Right atrium auricular region (tissue), 2 donors: ENCODE data around the gene SNAP47. TPM values are rescaled to one million over a fixed set of nuclear protein-coding genes. Genes with fewer than 3 reads are reported as not detected.

Source experiments
- DNase-seq: peaks from one replicate; pipeline ENCODE4 v3.0.0-alpha.2; 2019; ENCODE audit warnings: low spot score
- H3K27ac ChIP-seq, 2 donors: fragments of 200-600 bp; sonication (generic); 1 replicate in 1 of 2; 2 replicates in 1 of 2; pipeline ENCODE4 v1.5.1; 2016 to 2019
- H3K27me3 ChIP-seq, 2 donors: fragments of 200-600 bp; sonication (generic); one replicate each; pipeline versions ENCODE4 v1.5.1 to v1.6.0; 2017 to 2019
- H3K36me3 ChIP-seq: fragments of 200-600 bp; sonication (generic); one replicate; pipeline ENCODE4 v1.5.1; 2016
- H3K4me1 ChIP-seq, 2 donors: fragments of 200-600 bp; sonication (generic); one replicate each; pipeline versions ENCODE4 v1.5.1 to v1.6.0; 2017 to 2019
- H3K4me3 ChIP-seq, 2 donors: fragments of 200-600 bp; sonication (generic); 1 replicate in 1 of 2; 2 replicates in 1 of 2; pipeline ENCODE4 v1.5.1; 2017 to 2019; ENCODE audit warnings: mild to moderate bottlenecking in 1 of 2, moderate library complexity in 1 of 2
- H3K9me3 ChIP-seq, 2 donors: fragments of 200-600 bp; sonication (generic); one replicate each; pipeline ENCODE4 v1.5.1; 2019
- total RNA-seq, 2 donors: library from RNA; depleted of rRNA; stranded (reverse); fragments of >200 nt; gene quantifications; one replicate each; pipeline ENCODE4 v1.1.0, GENCODE V29; 2016
- TF ChIP-seq, protein P1 (sequence below), 2 donors: fragments of 200-600 bp; sonication (generic); IDR thresholded peaks; one replicate each; pipeline ENCODE4 v1.5.1; 2019; ENCODE audit warnings: antibody characterized with exemption in 2 of 2

Gene SNAP47
- total RNA-seq, 2 donors from 2014 or later = 39.1 to 102 TPM

DNA sequence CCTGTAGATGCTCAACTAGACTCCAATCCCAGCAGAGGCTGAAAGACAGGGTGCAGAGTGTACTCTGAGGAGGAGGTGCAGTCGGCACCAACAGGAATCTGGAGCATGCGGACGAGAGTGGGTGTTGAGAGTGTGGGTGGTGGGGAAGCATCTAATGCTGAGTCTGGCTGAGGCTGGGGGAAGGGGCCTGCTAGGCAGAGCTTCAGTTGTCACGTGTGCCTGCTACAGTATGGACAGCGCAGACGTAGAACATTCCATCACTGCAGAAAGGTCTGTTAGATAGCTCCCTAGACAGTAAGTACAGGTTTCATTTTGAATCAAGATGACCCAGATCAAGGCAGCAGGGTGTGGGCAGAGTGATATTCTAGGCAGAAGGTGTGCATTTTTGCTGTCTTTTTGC lies 23.1 kb downstream of the SNAP47 start:
- H3K4me3 ChIP-seq = no peak overlapping the region
- no peaks in the 10 kb centered on the region for H3K27me3 ChIP-seq
- peaks cover 11% of the 10 kb centered on the region for H3K36me3 ChIP-seq
- TF ChIP-seq, protein P1, sequence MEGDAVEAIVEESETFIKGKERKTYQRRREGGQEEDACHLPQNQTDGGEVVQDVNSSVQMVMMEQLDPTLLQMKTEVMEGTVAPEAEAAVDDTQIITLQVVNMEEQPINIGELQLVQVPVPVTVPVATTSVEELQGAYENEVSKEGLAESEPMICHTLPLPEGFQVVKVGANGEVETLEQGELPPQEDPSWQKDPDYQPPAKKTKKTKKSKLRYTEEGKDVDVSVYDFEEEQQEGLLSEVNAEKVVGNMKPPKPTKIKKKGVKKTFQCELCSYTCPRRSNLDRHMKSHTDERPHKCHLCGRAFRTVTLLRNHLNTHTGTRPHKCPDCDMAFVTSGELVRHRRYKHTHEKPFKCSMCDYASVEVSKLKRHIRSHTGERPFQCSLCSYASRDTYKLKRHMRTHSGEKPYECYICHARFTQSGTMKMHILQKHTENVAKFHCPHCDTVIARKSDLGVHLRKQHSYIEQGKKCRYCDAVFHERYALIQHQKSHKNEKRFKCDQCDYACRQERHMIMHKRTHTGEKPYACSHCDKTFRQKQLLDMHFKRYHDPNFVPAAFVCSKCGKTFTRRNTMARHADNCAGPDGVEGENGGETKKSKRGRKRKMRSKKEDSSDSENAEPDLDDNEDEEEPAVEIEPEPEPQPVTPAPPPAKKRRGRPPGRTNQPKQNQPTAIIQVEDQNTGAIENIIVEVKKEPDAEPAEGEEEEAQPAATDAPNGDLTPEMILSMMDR (IDR thresholded peaks at IDR 0.05) = no peak
- H3K27ac ChIP-seq = peak overlapping the region; percentile 64 to 78
- no peaks in the 10 kb centered on the region for H3K9me3 ChIP-seq
- peaks cover 0 to 51% of the 10 kb centered on the region in 2 donors for H3K4me1 ChIP-seq
- DNase-seq = no peak

DNA sequence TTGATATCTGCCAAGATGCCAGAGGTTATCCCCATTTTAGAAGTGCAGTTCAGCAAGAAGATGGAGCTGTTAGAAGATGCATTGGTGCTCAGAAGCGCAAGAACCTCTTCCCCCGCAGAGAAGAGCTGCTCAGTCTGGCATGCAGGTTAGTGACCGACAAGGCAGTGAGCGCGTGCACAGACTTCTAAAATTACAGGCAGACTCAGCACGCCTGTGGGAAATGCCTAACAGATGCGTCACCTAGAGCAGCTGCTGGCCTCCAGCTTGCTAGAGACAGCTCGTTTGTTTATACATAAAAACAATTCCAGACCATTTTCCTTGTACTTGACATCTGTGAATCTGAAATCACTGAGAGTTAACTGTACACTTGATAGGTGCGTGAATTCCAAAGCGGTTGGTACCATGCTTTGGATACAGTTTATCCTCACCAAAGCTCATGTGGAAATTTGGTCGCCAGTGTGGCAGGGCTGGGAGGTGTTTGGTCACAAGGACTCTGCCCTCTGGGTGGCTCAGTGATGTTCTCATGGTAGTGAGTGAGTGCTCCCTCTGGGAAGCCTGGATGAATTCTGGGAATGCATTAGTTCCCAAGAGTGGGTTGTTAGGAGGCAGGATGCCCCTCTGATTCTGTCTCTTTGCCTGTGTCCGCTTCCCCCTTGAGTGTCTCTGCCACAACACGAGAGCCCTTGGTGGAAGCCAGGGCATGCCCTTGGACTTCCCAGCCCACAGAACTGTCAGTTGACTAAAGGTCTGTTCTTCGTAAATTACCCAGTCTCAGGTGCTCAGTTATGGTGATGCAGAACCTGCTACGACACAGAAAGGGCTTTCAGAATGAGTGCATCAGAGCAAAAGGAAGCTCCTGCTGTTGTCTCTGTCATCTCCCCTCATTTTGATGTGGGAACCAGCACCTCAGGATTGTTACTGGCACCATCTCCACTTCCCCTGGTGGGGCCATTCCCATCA lies 24.4 kb downstream of the SNAP47 start:
- DNase-seq = peak; percentile 75
- Histone ChIP-seq H3K9me3 (no peaks in the 10 kb centered on the region), H3K4me1 (peaks cover 0 to 42% of the 10 kb centered on the region in 2 donors), H3K27ac (peak overlapping the region; percentile 64 to 78), H3K27me3 (no peaks in the 10 kb centered on the region), H3K4me3 (no peak overlapping the region), H3K36me3 (peaks cover 11% of the 10 kb centered on the region)
- TF ChIP-seq, protein P1 (IDR thresholded peaks at IDR 0.05) = no peak

DNA sequence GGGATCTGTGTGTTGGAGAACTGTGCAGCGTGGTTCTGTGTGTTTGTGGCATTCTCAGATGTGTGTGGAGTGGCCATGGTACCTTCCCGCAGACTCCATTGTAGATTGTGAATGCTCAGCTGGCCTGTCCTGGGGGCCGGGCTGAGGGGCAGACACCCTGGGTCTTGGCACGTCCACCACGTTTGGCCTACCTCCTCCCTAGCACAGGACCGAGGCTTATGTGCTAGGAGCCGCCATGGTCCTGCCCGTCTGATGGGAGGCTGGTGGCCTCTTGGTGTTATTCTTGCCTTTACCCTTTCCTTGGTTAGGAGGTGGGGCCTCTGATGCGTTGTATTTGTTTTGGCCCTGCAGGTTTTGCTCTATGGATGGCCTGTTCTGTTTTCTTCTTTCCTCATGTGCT lies 25.1 kb downstream of the SNAP47 start:
- H3K27ac ChIP-seq = peak overlapping the region; percentile 64 to 78
- peaks cover 16% of the 10 kb centered on the region for H3K36me3 ChIP-seq
- no peak overlapping the region for H3K4me3 ChIP-seq
- H3K27me3 ChIP-seq = no peaks in the 10 kb centered on the region
- H3K9me3 ChIP-seq = no peaks in the 10 kb centered on the region
- TF ChIP-seq, protein P1 (IDR thresholded peaks at IDR 0.05) = no peak
- DNase-seq = no peak
- peaks cover 0 to 42% of the 10 kb centered on the region in 2 donors for H3K4me1 ChIP-seq

DNA sequence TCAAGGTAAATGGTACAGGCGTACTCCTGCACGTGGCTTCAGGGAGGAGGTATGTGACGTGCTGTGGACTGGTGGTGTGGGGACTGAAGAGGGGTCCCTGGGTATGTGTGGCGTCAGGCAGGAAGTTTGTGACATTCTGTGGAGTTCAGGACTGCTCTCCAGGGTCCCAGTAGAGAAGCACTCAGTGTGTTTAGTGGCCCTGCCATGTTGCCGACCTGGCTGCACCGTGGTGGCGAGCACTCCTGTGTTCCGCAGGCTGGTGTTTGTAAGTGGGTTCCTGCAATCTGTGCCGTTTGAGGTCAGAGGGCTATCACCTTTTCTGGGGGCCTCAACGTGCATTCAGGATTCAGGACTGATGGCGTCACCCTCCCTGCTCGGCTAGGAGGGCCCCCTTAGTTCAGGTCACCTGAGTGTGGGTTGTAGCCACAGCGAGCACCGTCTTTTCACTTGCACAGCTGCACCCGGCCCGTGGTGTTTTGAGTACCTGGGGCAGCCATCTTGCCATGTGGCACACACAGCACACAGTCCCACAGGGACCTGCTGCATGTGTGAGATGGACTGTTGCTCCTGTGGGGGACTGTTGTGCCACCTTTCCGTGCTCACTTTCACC lies 26.5 kb downstream of the SNAP47 start:
- peaks cover 0 to 43% of the 10 kb centered on the region in 2 donors for H3K4me1 ChIP-seq
- TF ChIP-seq, protein P1 (IDR thresholded peaks at IDR 0.05) = no peak
- H3K27me3 ChIP-seq = no peaks in the 10 kb centered on the region
- no peak overlapping the region for H3K4me3 ChIP-seq
- peaks cover 17% of the 10 kb centered on the region for H3K36me3 ChIP-seq
- DNase-seq = no peak
- no peak overlapping the region for H3K27ac ChIP-seq
- no peaks in the 10 kb centered on the region for H3K9me3 ChIP-seq

DNA sequence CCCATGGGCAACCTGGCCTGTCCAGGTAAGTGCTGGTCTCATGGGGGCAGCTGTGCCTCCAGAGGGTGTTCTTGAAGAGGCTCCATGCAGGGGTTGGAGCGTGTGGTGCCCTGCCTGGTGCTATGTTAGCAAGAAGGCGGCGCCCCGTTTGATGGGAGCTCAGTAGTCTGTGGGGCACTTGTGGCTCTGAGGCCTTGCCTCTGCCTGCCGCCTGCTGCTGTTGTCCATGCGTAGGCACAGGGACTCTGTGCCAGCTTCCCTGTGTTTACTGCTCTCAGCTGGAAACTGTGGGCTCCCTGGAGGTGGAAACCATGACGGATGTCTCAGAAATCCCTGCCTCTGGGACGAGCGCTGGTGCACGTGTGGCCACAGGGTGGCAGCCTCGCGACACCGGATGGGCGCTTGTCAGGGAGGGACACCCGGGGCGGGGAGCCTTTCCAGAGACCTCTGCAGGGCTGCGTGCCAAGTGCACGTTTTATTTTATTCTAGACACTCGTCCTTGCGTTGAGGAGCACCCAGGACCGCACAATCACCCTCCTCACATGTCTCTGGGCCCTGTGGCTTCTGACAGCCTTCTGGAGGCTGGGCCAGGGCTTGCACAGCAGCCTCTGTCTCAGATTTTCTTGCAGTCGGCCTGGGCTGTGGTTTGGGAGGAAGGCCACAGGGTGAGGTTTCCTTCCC lies 27.1 kb downstream of the SNAP47 start:
- peaks cover 22% of the 10 kb centered on the region for H3K36me3 ChIP-seq
- H3K4me3 ChIP-seq = no peak overlapping the region
- no peaks in the 10 kb centered on the region for H3K9me3 ChIP-seq
- peak; percentile 90 for DNase-seq
- no peaks in the 10 kb centered on the region for H3K27me3 ChIP-seq
- no peak overlapping the region for H3K27ac ChIP-seq
- H3K4me1 ChIP-seq = peaks cover 0 to 44% of the 10 kb centered on the region in 2 donors
- TF ChIP-seq, protein P1 (IDR thresholded peaks at IDR 0.05) = peak; percentile 68 to 95
